ENCODE measurements around the gene SLC35F5.
"Not testable (repeated sequence)": the region's sequence is repeated elsewhere in the genome, so short reads cannot be mapped to it uniquely, and the experiment has no call there.

SLC35F5 gene

DNA sequence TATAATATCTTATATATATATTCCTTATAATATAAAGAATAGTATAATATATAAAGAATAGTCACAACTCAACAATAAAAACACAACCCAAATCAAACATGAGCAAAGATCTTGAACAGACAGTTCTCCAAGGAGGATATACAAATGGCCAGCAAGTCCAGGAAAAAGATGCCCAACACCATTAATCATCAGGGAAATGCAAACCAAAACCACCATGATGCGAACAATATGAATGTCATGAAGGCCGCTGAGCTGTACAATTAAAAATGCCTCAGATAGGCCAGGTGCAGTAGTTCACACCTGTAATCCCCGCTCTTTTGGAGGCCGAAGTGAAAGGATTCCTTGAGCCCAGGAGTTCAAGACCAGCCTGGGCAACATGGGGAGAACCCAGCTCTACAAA is 58.9 kb downstream of the SLC35F5 start:
- no peak for DNase-seq (ENCODE audit: low read depth in 2 of 2)

DNA sequence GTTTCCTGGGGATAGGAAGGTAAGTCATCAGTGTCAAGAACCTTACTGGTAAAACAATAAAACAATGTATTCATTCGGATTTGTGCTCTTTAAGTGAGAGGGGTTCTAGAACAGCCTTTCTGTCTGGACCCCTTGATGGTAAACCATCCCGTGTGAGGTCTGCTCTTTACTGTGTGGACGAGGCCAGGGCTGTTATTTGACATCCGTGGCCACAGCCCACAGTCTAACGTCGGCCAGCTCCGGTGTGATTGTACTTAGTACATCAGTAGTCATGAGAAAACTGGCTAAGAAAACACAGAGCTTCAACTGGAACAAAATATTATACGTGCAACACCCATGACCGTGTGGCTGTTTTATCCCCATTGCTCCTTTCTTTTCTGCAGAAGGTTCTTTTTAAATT is 62.0 kb downstream of the SLC35F5 start:
- DNase-seq (ENCODE audit: low read depth in 2 of 2) = no peak

DNA sequence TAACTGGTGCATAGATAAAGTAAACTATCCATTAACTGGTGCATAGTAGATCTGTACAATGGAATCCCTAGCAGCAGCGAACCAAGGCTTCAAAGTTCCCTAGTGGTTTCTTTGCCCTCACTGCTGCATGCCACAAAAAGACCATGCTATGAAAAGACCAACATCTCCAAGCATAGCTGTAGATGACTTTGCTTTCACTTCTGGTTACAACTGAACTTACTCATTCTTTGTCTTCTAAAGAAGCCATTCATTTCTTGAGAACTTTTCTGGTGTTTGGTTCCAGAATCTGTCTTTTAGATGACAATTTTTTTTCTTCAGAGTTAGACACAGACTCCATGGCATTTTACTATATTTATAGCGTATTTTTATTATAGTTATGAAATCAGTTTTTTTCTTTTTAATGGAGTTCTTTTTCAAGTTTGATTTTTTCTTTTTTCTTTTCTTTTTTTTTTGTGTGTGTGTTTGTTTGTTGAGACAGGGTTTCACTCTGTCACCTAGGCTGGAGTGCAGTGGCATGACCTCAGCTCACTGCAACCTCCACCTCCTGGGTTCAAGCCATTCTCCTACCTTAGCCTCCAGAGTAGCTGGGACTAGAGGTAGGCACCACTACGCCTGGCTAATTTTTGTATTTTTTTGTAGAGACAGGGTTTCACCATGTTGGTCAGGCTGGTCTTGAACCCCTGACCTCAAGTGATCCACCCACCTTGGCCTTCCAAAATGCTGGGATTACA is 63.6 kb downstream of the SLC35F5 start:
- peak in 1 of 2 donors; percentile 9 for DNase-seq (ENCODE audit: low read depth in 2 of 2)

DNA sequence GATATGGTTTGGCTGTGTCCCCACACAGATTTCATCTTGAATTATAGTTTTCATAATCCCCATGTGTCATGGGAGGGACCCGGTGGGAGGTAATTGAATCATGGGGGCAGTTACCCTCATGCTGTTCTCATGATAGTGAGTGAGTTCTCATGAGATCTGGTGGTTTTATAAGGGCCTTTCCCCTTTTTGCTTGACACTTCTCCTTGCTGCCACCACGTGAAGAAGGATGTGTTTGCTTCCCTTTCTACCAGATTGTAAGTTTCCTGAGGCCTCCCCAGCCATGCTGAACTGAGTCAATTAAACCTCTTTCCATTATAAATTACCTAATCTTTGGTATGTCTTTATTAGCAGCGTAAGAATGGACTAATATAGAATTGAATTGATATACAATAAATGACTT is 65.6 kb downstream of the SLC35F5 start:
- not testable (repeated sequence) for DNase-seq (ENCODE audit: low read depth in 2 of 2)

DNA sequence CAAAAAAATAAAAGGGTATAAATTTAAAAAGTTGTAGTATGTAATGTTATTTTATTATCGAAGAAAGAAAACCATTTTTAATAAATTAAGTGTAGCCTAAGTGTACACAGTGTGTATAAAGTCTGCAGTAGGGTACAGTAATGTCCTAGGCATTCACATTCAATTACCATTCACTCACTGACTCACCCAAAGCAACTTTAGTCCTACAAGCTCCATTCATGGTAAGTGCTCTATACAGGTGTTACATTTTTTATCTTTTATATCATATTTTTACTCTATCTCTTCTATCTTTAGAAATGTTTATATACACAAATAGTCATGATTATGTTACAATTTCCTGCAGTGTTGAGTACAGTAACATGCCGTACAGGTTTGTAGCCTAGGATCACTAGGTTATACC is 69.9 kb downstream of the SLC35F5 start:
- no peak for DNase-seq (ENCODE audit: low read depth in 2 of 2)

DNA sequence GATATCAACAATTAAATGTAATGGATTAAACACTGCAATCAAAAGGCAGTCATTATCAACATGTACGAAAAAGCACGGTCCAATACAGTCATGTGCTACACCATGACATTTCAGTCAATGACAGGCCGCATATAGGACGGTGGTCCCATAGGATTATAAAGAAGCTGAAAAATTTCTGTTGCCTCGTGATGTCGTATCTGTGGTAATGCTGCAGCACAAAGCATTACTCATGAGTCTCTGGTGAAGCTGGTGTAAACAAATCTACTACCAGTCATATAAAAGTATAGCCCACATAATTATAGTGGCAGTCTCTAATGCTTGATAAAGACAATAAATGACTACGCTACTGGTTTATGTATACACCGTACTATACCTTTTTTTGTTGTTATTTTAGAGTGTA is 71.0 kb downstream of the SLC35F5 start:
- no peak for DNase-seq (ENCODE audit: low read depth in 2 of 2)

DNA sequence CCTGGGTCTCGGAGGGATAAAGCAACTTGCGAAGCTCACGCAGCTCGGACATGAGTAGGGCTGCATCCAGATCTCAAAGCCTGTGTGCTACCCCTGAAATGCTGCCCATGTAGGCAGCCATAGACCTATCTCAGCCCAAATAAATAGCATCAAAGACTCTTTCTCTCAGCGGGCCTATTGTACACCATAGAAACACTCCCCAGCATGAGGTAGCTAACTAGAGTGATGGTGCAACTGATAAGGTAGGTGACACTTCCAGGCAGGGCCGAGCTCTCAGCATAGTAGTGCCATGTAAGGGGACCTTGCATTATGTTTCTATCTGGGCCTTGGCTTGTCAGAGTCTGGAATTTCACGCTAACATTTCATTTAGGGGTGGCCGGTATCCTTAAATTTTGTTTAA is 77.0 kb downstream of the SLC35F5 start:
- DNase-seq (ENCODE audit: low read depth in 2 of 2) = no peak

DNA sequence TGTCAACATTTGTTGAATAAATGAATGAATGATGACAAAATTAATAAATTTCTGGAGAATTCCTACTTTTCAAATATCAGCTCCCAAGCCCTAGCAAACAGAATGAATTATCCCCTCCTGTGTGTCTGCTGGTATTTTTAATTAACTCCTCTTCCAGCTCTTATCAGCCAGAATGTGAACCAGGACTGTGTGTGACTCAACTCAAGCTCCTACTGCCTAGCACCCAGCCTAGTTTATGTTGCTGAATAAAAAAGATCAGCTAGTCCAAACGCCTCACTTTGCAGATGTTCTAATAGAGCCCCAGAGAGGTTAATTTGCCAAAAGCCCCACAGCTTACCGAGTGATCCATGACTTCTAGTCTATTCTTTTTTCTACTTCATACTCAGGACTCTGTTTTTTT is 79.1 kb downstream of the SLC35F5 start:
- DNase-seq (ENCODE audit: low read depth in 2 of 2) = no peak

DNA sequence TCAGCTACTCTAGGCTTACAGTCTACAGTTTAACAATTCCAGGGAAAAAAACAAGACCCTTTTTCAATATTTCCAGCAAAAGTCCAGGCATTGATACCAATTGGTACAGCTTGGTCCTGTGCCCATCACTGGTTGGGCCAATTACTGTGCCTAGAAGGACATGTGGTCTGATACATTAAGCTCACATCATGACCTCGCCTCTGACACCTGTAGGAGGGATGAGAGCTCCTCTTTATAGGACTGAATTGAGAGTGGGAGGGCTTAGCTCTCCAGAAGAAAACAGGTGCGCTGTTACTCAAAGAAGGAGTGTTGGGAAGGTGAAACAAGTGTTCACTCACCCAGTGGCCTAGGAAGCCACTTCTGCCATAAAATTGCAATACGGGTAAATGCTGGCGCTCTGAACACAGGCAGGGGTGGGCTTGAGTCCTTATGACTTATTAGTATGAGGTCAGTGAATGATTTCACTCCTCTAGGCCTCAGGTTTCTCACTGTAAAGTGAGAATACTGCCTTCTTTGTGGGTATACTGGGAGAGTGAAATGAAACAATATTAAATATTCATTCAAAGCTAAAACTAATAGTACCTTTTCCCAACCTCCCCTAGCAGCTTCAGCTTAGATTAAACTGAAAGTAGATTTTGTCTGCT is 79.7 kb downstream of the SLC35F5 start:
- DNase-seq (ENCODE audit: low read depth in 2 of 2) = no peak

DNA sequence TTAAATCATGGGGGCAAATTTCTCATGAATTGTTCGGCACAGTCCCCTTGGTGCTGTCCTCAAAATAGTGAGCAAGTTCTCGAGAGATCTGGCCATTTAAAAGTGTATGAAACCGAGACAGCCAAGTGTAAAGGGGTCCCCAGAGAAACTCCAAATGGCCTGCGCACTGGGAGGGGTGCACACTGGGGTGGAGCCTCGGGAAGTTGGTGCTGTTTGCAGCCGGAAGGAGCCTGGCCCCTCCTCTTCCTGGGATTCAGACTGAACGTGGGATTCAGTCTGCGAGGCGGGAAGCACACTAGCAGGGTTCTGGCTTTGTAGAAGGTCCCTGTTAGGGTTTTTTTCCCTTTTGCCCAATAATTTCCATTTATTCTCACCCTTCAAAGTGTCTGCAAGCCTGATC is 80.6 kb downstream of the SLC35F5 start:
- no peak for DNase-seq (ENCODE audit: low read depth in 2 of 2)

DNA sequence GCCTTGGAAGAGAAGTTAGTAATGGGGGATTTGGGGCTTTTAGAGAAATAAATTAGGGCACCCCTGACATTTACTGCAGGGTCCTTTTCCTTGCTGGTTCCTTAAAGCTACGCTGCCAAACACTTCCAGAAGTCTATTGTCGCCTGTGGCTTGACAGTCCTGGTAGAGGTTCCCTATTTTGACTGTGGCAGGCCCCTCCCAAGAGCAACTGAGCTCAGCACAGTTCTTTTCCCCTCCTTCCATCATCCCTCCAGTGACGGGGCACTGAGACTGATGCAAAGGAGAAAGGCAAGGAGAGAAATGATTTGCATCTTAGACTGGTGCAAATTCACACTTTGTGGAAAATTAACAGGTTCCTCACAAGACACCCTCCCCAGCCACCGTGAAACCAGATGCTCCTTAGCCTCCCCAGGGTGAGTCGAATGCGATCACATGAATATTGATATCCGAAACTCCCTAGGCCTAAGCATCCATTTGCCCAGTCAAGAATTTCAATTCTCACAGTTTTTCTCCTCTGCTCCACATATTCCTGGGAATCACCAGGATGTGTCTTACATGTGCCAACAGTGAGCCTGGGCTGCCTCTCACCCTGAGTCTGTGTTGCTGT is 84.0 kb downstream of the SLC35F5 start:
- DNase-seq (ENCODE audit: low read depth in 2 of 2) = no peak

DNA sequence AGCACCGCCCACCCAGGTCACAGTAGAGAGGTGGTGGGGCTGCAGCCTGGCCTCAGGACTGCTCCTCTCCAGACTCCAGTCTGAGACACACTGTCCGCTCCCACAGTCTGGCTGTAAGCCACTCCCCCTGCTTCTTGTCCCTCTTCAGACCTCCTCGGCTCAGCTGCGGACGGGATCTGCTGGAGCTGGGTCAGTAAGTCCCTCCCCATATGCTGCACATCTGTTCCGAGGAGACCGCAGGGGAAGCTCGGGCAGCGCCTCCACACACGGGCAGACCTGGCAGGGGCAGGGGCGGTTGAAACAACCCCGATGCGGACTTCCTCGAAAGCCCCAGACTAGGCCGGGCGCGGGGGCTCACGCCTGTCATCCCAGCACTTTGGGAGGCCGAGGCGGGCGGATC is 87.4 kb downstream of the SLC35F5 start:
- not testable (repeated sequence) for DNase-seq (ENCODE audit: low read depth in 2 of 2)

DNA sequence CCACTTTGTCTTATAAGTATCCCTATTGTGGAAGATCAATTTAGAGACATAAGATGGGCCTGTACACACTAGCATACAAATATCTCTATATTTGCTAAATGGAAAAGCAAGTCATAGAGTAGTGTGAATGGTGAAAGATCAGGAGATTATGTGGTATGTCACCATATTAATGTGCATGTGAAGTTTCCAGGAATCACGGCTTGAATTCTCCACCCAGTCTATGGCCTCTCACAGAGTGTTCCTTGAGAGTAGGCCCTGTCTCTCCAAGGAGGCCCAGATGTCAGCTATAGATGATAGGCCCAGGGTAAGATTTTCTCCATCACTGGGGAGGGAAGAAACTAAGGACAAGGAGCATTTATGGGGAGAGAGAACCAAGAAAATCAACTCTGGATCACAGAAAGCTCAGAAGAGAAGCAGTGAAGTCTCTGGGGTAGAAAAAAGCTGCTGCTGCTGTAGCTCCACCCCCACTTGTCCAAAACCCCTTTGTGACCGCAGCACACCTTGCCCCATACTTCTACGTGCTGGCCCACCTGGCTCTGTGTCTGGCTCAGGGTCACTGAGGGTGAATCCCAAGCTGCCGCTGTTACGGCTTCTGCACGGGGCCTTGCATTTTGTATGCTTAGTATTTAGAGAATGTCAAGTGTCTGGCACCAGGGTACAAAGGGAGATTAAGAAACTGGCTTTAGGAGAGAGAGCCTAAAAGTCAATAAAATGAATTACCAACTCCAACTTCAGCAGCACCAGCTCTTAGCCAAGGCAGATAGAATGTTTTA is 91.5 kb downstream of the SLC35F5 start:
- not testable (repeated sequence) for DNase-seq (ENCODE audit: low read depth in 2 of 2)

DNA sequence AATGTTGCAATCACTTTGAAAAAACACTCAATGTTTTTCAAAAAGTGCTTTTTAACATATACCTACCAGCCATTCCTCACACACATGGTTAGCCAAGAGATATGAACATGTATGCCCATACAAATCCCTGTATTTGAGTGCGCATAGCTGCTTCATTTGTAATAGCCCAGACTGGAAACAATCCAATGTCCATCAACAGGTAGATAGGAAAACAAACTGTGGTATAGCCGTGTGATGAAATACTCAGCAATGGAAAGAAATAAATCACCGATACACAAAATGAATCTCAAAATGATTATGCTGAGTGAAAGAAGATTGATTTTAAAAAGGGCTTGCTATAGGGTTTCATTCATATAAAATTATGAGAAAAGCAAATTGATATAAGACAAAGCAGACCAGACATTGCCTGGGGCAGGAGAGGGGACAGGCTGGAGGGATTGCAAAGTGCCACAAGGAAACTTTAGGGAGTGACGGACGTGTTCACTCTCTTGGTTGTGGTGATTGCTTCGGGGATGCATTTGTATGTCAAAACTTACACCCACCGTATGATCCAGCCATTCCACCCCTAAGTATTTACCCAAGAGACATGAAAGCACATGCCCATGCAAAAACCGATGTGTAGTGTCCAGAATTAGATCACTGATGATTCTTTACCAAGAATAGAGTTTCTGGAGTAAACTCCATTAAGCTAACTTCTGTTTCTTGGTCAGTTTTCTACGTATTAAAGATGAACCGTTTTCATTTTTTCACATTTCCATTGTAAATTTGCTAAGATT is 93.0 kb downstream of the SLC35F5 start:
- DNase-seq (ENCODE audit: low read depth in 2 of 2) = not testable (repeated sequence)
